Neuron (in vitro differentiated cells): ENCODE data around the gene NCDN.
"Not testable (repeated sequence)": the region's sequence is repeated elsewhere in the genome, so short reads cannot be mapped to it uniquely, and the experiment has no call there.

Experiments
- H2AFZ ChIP-seq: one replicate; pipeline ENCODE4 v1.6.1; 2013; ENCODE audit warnings: low read depth, mild to moderate bottlenecking, inconsistent platforms, low read length, moderate library complexity
- H3K27me3 ChIP-seq: one replicate; pipeline ENCODE4 v1.6.1; 2013; ENCODE audit warnings: low read length; ENCODE audit not compliant: insufficient read depth
- H3K36me3 ChIP-seq: one replicate; pipeline ENCODE4 v1.6.1; 2013; ENCODE audit warnings: low read length; ENCODE audit not compliant: insufficient read depth
- H3K4me1 ChIP-seq: one replicate; pipeline ENCODE4 v1.6.1; 2013; ENCODE audit warnings: low read length; ENCODE audit not compliant: insufficient read depth
- H3K4me3 ChIP-seq: 2 replicates; pipeline ENCODE4 v1.5.1; 2013; ENCODE audit warnings: mild to moderate bottlenecking, low read length, moderate library complexity
- H3K9me3 ChIP-seq: one replicate; pipeline ENCODE4 v1.6.1; 2013; ENCODE audit warnings: low read length

NCDN gene

DNA sequence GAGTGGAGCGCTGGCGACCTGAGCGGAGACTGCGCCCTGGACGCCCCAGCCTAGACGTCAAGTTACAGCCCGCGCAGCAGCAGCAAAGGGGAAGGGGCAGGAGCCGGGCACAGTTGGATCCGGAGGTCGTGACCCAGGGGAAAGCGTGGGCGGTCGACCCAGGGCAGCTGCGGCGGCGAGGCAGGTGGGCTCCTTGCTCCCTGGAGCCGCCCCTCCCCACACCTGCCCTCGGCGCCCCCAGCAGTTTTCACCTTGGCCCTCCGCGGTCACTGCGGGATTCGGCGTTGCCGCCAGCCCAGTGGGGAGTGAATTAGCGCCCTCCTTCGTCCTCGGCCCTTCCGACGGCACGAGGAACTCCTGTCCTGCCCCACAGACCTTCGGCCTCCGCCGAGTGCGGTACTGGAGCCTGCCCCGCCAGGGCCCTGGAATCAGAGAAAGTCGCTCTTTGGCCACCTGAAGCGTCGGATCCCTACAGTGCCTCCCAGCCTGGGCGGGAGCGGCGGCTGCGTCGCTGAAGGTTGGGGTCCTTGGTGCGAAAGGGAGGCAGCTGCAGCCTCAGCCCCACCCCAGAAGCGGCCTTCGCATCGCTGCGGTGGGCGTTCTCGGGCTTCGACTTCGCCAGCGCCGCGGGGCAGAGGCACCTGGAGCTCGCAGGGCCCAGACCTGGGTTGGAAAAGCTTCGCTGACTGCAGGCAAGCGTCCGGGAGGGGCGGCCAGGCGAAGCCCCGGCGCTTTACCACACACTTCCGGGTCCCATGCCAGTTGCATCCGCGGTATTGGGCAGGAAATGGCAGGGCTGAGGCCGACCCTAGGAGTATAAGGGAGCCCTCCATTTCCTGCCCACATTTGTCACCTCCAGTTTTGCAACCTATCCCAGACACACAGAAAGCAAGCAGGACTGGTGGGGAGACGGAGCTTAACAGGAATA lies 19.7 kb downstream of the NCDN start:
- H3K4me1 ChIP-seq = peaks cover 6% of the 10 kb centered on the region
- H3K4me3 ChIP-seq = no peak overlapping the region
- no peaks in the 10 kb centered on the region for H3K36me3 ChIP-seq
- H2AFZ ChIP-seq = no peak overlapping the region
- H3K27me3 ChIP-seq = peaks cover 27% of the 10 kb centered on the region
- H3K9me3 ChIP-seq = peaks cover 1% of the 10 kb centered on the region

- no peak overlapping the region for H3K4me3 ChIP-seq
- H2AFZ ChIP-seq = no peak overlapping the region
- no peaks in the 10 kb centered on the region for H3K36me3 ChIP-seq
- H3K27me3 ChIP-seq = peaks cover 7% of the 10 kb centered on the region
- H3K9me3 ChIP-seq = no peaks in the 10 kb centered on the region
- no peaks in the 10 kb centered on the region for H3K4me1 ChIP-seq
Measured at GRCh38 chr1:35580949-35581388, 23.4 kb downstream of the NCDN start.

- H3K27me3 ChIP-seq, H3K9me3 ChIP-seq, H3K4me1 ChIP-seq, H2AFZ ChIP-seq, H3K36me3 ChIP-seq, H3K4me3 ChIP-seq: not testable (repeated sequence)
Measured at GRCh38 chr1:35581621-35582020, 24.0 kb downstream of the NCDN start.

DNA sequence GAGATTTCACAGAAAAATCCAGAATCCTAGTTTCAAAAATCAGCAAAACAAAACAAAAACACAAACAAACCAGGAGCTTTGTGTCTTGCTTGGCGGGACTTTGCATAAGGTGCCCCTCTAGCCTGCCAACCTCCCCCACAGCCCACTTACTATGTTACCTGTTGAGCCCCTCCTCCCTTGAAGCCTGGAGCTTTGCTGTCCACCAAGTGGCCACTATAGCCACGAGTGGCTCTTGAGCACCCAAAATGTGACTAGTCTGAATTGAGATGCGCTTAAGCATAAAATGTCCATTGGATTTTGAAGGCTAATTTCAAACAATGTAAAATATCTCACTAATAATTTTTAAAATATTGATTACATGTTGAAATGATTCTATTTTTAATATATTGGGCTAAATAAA lies 27.7 kb downstream of the NCDN start:
- Histone ChIP-seq H3K27me3 (no peaks in the 10 kb centered on the region), H3K36me3 (no peaks in the 10 kb centered on the region), H3K4me1 (no peaks in the 10 kb centered on the region)

GRCh38 chr1:35585805-35586204 lies 28.2 kb downstream of the NCDN start:
- not testable (repeated sequence) for H3K9me3 ChIP-seq, H3K27me3 ChIP-seq, H2AFZ ChIP-seq, H3K36me3 ChIP-seq, H3K4me1 ChIP-seq, H3K4me3 ChIP-seq

More for the DNA sequence above, 27.7 kb downstream of the NCDN start:
- Histone ChIP-seq H3K4me3 (no peak overlapping the region), H3K9me3 (no peaks in the 10 kb centered on the region), H2AFZ (no peak overlapping the region)

- H3K36me3 ChIP-seq = no peaks in the 10 kb centered on the region
- H3K4me3 ChIP-seq = no peak overlapping the region
- no peaks in the 10 kb centered on the region for H3K27me3 ChIP-seq
- H2AFZ ChIP-seq = no peak overlapping the region
- no peaks in the 10 kb centered on the region for H3K9me3 ChIP-seq
- H3K4me1 ChIP-seq = no peaks in the 10 kb centered on the region
Measured at GRCh38 chr1:35586808-35587207, 29.2 kb downstream of the NCDN start.

GRCh38 chr1:35587736-35588135 lies 30.1 kb downstream of the NCDN start:
- Histone ChIP-seq H3K36me3 (no peaks in the 10 kb centered on the region), H3K4me3 (no peak overlapping the region), H3K27me3 (no peaks in the 10 kb centered on the region), H3K4me1 (no peaks in the 10 kb centered on the region), H2AFZ (no peak overlapping the region), H3K9me3 (no peaks in the 10 kb centered on the region)

- H3K4me1 ChIP-seq = no peaks in the 10 kb centered on the region
- H3K27me3 ChIP-seq = no peaks in the 10 kb centered on the region
- no peak overlapping the region for H3K4me3 ChIP-seq
- no peak overlapping the region for H2AFZ ChIP-seq
- H3K36me3 ChIP-seq = no peaks in the 10 kb centered on the region
- H3K9me3 ChIP-seq = no peaks in the 10 kb centered on the region
Measured at GRCh38 chr1:35588197-35588910, 30.8 kb downstream of the NCDN start.

- no peak overlapping the region for H2AFZ ChIP-seq
- H3K9me3 ChIP-seq = no peaks in the 10 kb centered on the region
Measured at GRCh38 chr1:35589516-35590427, 32.2 kb downstream of the NCDN start.

GRCh38 chr1:35590476-35591040 lies 33.0 kb downstream of the NCDN start:
- H3K9me3 ChIP-seq = no peaks in the 10 kb centered on the region
- no peak overlapping the region for H2AFZ ChIP-seq
- H3K36me3 ChIP-seq = no peaks in the 10 kb centered on the region
- H3K27me3 ChIP-seq = no peaks in the 10 kb centered on the region
- H3K4me3 ChIP-seq = no peak overlapping the region
- no peaks in the 10 kb centered on the region for H3K4me1 ChIP-seq

More at GRCh38 chr1:35589516-35590427, 32.2 kb downstream of the NCDN start:
- Histone ChIP-seq H3K36me3 (no peaks in the 10 kb centered on the region), H3K4me1 (no peaks in the 10 kb centered on the region), H3K27me3 (no peaks in the 10 kb centered on the region), H3K4me3 (no peak overlapping the region)

DNA sequence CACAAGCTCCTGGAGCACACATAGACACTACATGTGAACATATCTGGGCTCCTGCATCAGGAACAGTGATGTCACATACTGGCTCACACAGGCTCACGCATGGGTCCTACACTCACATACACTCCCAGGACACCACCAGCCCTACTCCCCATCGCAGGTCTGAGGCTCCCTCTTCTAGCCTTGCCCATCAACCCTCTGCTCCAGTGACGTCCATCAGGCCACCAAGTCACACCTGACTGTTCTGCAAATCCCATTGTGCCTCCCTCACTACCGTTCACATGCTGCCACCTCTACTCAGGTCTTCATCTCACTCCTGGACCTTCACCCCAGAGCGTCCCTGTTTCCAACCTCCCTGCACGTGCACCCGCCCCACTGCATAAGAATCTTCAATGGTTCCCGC lies 33.6 kb downstream of the NCDN start:
- Histone ChIP-seq H3K36me3 (peaks cover 2% of the 10 kb centered on the region), H3K9me3 (no peaks in the 10 kb centered on the region), H3K4me3 (no peak overlapping the region), H2AFZ (no peak overlapping the region), H3K27me3 (no peaks in the 10 kb centered on the region), H3K4me1 (no peaks in the 10 kb centered on the region)

DNA sequence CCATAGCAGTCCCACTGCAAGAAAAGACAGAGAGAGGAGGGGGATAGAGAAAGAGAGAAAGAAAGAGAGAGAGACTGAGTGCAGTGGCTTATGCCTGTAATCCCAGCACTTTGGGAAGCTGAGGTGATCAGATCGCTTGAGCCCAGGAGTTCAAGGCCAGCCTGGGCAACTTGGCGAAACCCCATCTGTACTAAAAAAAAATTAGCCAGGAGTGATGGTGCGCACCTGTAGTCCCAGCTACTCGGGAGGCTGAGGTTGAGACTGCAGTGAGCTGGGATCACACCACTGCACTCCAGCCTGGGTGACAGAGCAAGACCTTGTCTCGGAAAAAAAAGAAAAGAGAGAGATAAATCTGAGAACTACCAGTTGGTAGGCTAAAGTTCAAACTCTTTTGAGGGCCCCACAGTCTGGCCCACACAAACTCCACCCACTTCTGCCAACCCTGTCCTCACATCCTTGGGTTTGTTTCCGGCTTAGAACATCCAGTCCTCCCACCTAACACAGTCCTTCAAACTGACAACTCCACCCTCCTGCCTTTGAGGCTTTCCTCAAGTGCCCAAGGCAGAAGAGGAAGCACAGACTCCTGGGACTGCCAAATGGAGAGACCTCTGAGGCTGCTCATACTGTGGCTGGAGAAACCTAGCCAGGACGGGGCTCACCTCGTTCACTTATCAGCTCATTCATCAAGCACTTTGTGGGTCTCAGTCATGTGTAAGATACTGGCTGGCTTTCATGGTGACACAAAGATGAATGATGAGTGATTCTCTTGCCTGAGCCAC lies 35.6 kb downstream of the NCDN start:
- no peaks in the 10 kb centered on the region for H3K27me3 ChIP-seq
- H3K9me3 ChIP-seq = no peaks in the 10 kb centered on the region
- no peaks in the 10 kb centered on the region for H3K4me1 ChIP-seq
- H3K4me3 ChIP-seq = no peak overlapping the region
- H3K36me3 ChIP-seq = peaks cover 2% of the 10 kb centered on the region
- H2AFZ ChIP-seq = no peak overlapping the region
